K562 (cell line): ENCODE measurements around the gene MCRS1. TPM values are rescaled to one million over a fixed set of nuclear protein-coding genes. Genes with fewer than 3 reads are reported as not detected.

Source experiments
- ATAC-seq: fragments of 200-7000 bp; cut with Tn5 transposase; 3 replicates; pipeline ENCODE4 v1.9.1; 2020; ENCODE audit warnings: moderate library complexity
- BruUV-seq: library from RNA; stranded (reverse); fragments of 400-500 nt; replicated peaks from 2 replicates; lab custom pipeline; 2021; lab: Mats Ljungman, UMichigan
- CTCF ChIA-PET: fragments of 300-600 bp; formaldehyde crosslinking; extraction: SDS; loops from one replicate; lab custom pipeline; 2021; ENCODE audit warnings: low intra/inter-chr PET ratio; lab: Yijun Ruan, JAX
- POLR2A ChIA-PET: fragments of 300-600, 350-650 bp; sonication (Branson Sonifier 250); formaldehyde crosslinking; extraction: SDS; loops from one replicate; lab custom pipeline; 2021; ENCODE audit warnings: antibody characterized with exemption, inconsistent platforms; lab: Yijun Ruan, JAX
- DNase-seq, 4 experiments: peaks; one replicate each; pipeline versions ENCODE4 v3.0.0 to v3.0.0-alpha.2; 2011 to 2018; ENCODE audit warnings: low spot score in 3 of 4, mixed read lengths in 3 of 4; ENCODE audit errors: extremely low read depth in 1 of 4
- FAIRE-seq: peaks from 2 replicates; lab custom pipeline; 2011; peaks lifted over from hg19 to GRCh38; lab: Jason Lieb, UNC
- H2AFZ ChIP-seq: 2 replicates; pipeline ENCODE4 v1.6.0; 2011; ENCODE audit warnings: low read depth, low read length, control low read depth, inconsistent platforms
- H3K27ac ChIP-seq: fragments of 200-600 bp; 3 replicates; pipeline ENCODE4 v1.8.0; 2011; ENCODE audit warnings: low read depth, mild to moderate bottlenecking, control low read depth, inconsistent platforms, low read length, moderate library complexity, mixed read lengths; ENCODE audit errors: extremely low read depth
- H3K27me3 ChIP-seq, 2 experiments: fragments of 300-600 bp in 1 of 2; 2 replicates in 1 of 2; 3 replicates in 1 of 2; pipeline versions ENCODE4 v1.6.0 to v1.8.0; 2011; ENCODE audit warnings: inconsistent platforms in 2 of 2, low read length in 2 of 2, mild to moderate bottlenecking in 1 of 2, mixed read lengths in 1 of 2, moderate library complexity in 1 of 2; ENCODE audit not compliant: control insufficient read depth in 2 of 2, insufficient read depth in 2 of 2
- H3K36me3 ChIP-seq: fragments of 300-600 bp; 3 replicates; pipeline ENCODE4 v1.8.0; 2011; ENCODE audit warnings: mild to moderate bottlenecking, low read length, inconsistent platforms; ENCODE audit not compliant: control insufficient read depth, insufficient read depth
- H3K4me1 ChIP-seq, 2 experiments: fragments of 200-600 bp in 1 of 2; replicated peaks in 1 of 2; 2 replicates in 1 of 2; 3 replicates in 1 of 2; pipeline versions ENCODE4 v1.5.1 to v1.8.0; 2011; ENCODE audit warnings: inconsistent platforms in 2 of 2, low read length in 2 of 2, mild to moderate bottlenecking in 1 of 2, mixed read lengths in 1 of 2, moderate library complexity in 1 of 2; ENCODE audit not compliant: control insufficient read depth in 2 of 2, insufficient read depth in 2 of 2
- H3K4me2 ChIP-seq: 2 replicates; pipeline ENCODE4 v1.6.1; 2011; ENCODE audit warnings: low read length, control low read depth, inconsistent platforms, mixed read lengths; ENCODE audit not compliant: insufficient read depth
- H3K4me3 ChIP-seq: fragments of 200-600 bp; sonication (generic), shearing (Covaris generic); 2 replicates; pipeline ENCODE4 v1.5.1; 2016; ENCODE audit warnings: control low read depth, inconsistent platforms
- H3K79me2 ChIP-seq: fragments of 200-600 bp; 3 replicates; pipeline ENCODE4 v1.8.0; 2011; ENCODE audit warnings: low read length, inconsistent platforms; ENCODE audit not compliant: control insufficient read depth, insufficient read depth
- H3K9ac ChIP-seq, 2 experiments: 2 replicates each; pipeline versions ENCODE4 v1.6.0 to v1.6.1; 2011; ENCODE audit warnings: low read depth in 2 of 2, low read length in 2 of 2, control low read depth in 1 of 2, inconsistent platforms in 1 of 2, mild to moderate bottlenecking in 1 of 2, mixed read lengths in 1 of 2; ENCODE audit not compliant: insufficient read depth in 1 of 2
- H3K9me1 ChIP-seq: one replicate; pipeline ENCODE4 v1.6.0; 2011; ENCODE audit warnings: inconsistent platforms, mild to moderate bottlenecking, low read length, moderate library complexity; ENCODE audit not compliant: control insufficient read depth, insufficient read depth
- H3K9me3 ChIP-seq: replicated peaks from 2 replicates; pipeline ENCODE4 v1.5.1; 2011; ENCODE audit warnings: low read depth, low read length, inconsistent platforms; ENCODE audit not compliant: control insufficient read depth, insufficient read depth
- H4K20me1 ChIP-seq: replicated peaks from 2 replicates; pipeline ENCODE4 v1.6.1; 2011; ENCODE audit warnings: low read length, inconsistent platforms, mixed read lengths; ENCODE audit not compliant: control insufficient read depth, insufficient read depth
- ATF6 ChIP-seq: sonication (generic); formaldehyde crosslinking; IDR thresholded peaks from 2 replicates; pipeline ENCODE4 v1.4.0; 2020; ENCODE audit warnings: mild to moderate bottlenecking, missing genetic modification reagents
- BACH1 ChIP-seq: fragments of 200-800 bp; sonication (Bioruptor generic); IDR thresholded peaks from 2 replicates; pipeline ENCODE4 v1.6.1; 2016; ENCODE audit warnings: missing genetic modification characterization, missing compliant biosample characterization
- CHD2 ChIP-seq: IDR thresholded peaks from 2 replicates; pipeline ENCODE4 v1.6.1; 2011; ENCODE audit warnings: low read depth, low read length
- CTBP1 ChIP-seq: fragments of 450-650 bp; IDR thresholded peaks from 2 replicates; pipeline ENCODE4 v1.6.1; 2016; ENCODE audit warnings: borderline replicate concordance
- ETV1 ChIP-seq: fragments of 450-650 bp; conservative IDR thresholded peaks from 2 replicates; pipeline ENCODE4 v1.6.1; 2016; ENCODE audit warnings: missing genetic modification characterization, control low read depth, low read depth, missing compliant biosample characterization
- MXI1 ChIP-seq: IDR thresholded peaks from 2 replicates; pipeline ENCODE4 v1.6.1; 2011; ENCODE audit warnings: low read depth, mild to moderate bottlenecking, improper control_type of control experiment, low read length
- REST ChIP-seq, 2 experiments: fragments of 450-650 bp; formaldehyde crosslinking in 1 of 2; IDR thresholded peaks; 2 replicates each; pipeline versions ENCODE4 v1.4.0 to v1.6.1; 2014 to 2020; ENCODE audit warnings: mild to moderate bottlenecking in 2 of 2, borderline replicate concordance in 1 of 2, low read depth in 1 of 2
- SNIP1 ChIP-seq: fragments of 450-650 bp; IDR thresholded peaks from 2 replicates; pipeline ENCODE4 v1.7.1; 2017; ENCODE audit warnings: low read depth, mild to moderate bottlenecking
- THAP7 ChIP-seq: fragments of 250-450 bp; sonication (Bioruptor Pico); IDR thresholded peaks from 2 replicates; pipeline ENCODE4 v1.5.0; 2021
- ZNF121 ChIP-seq: sonication (generic); formaldehyde crosslinking; conservative IDR thresholded peaks from 2 replicates; pipeline ENCODE4 v1.8.0; 2022; ENCODE audit warnings: missing genetic modification reagents
- ZZZ3 ChIP-seq: fragments of 450-650 bp; IDR thresholded peaks from 2 replicates; pipeline ENCODE4 v1.6.1; 2016; ENCODE audit warnings: antibody characterized with exemption, mild to moderate bottlenecking, moderate library complexity
- WGBS: fragments of 100-300 bp; shearing (Covaris generic); methylation state at CpG from one replicate; pipeline ENCODE4 v1.1.6; 2016; ENCODE audit warnings: low coverage, mixed read lengths; ENCODE audit not compliant: insufficient coverage; ENCODE audit errors: missing lambda C conversion rate; 5-methylcytosine and 5-hydroxymethylcytosine counted together
- in situ Hi-C: fragments of 300-500 bp; cut with MboI; formaldehyde crosslinking; loops from 4 replicates; pipeline ENCODE4 v1.15.0; 2018; ENCODE audit warnings: inconsistent platforms, mixed read lengths
- intact Hi-C: fragments of 100-400 bp; cut with micrococcal nuclease; formaldehyde crosslinking; loops from 2 replicates; pipeline ENCODE4 v1.14.2; 2022
- polyA plus RNA-seq, 8 experiments: library from polyadenylated mRNA; depleted of rRNA in 4 of 8; stranded (reverse) in 5 of 8; unstranded in 3 of 8; fragments of >200 nt; fragmentation: Nextera tagmentation in 2 of 8; fragmentation: Illumina TruSeq in 1 of 8; extraction: Ambion mirVana in 2 of 8; extraction: Trizol in 1 of 8; gene quantifications; 2 replicates each; pipeline versions ENCODE4 v1.2.1 to v1.2.3, GENCODE V29; 2011 to 2014; ENCODE audit warnings: inconsistent platforms in 1 of 8, missing spikeins in 1 of 8
- total RNA-seq, 7 experiments: library from RNA; depleted of rRNA in 6 of 7; stranded (reverse); fragments of >200 nt in 6 of 7; fragmentation: Illumina TruSeq in 2 of 7; extraction: Trizol in 2 of 7; gene quantifications; 2 replicates each; pipeline versions ENCODE4 v1.2.1 to v1.2.3, GENCODE V29; 2011 to 2021; ENCODE audit warnings: low replicate concordance in 1 of 7

MCRS1 gene
- total and polyA plus RNA-seq, 9 of the 15 experiments (the other 6 are each of a cell fraction or from before 2014, with no cell fraction given): 50.0 to 100 (median 73.2) TPM

DNA sequence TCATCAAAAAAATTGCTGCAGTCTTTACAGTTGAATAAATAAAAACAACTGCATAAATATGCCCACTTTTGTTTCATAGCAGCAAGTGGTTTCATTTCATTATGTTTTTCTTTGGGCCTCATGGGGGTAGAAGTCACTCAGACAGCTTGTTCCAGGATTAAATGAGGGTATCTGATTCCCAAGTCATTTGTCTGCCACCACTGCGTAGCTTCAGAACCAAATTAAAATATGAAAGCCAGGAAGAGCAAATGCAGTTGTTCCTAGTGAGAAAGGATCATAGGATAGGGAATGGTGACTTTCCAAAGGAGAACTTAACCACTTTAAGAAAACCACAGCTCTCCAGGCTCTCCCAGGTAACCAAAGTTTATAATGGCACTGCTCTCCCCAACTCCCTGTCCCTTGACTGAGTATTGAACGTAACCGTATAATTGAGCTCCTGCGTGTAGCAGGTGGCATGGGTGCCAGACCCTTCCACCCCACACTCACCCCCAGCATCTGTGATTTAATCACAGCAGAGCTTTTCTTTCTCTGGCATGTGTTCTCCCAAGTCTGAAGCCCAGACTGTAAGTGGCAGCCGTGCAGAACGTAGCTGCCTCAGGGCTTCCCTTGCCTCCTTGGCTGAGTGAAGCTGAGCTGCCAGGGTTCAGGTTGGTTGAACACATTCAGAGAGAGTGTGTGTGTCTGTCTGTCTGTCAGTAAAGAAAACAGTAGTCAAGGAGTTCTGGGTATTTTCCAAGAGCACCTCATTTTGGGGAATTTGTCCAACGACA lies 40.4 kb downstream of the MCRS1 start:
- Histone ChIP-seq H3K9ac (no peak overlapping the region), H3K4me3 (no peak overlapping the region), H3K27ac (no peak overlapping the region), H2AFZ (no peak overlapping the region), H3K9me3 (no peaks in the 10 kb centered on the region), H3K4me2 (no peak overlapping the region), H3K4me1 (no peaks in the 10 kb centered on the region), H3K9me1 (no peaks in the 10 kb centered on the region), H4K20me1 (no peaks in the 10 kb centered on the region), H3K36me3 (peaks cover 31% of the 10 kb centered on the region), H3K27me3 (no peaks in the 10 kb centered on the region), H3K79me2 (no peaks in the 10 kb centered on the region)
- POLR2A ChIA-PET: interaction anchor here (1.0 to 2.2 kb wide), 2 partner anchors 10 to 17 kb away, joined by 3 to 9 read pairs; no protein-coding TSS in a partner anchor
- ATAC-seq (no peak), DNase-seq (no peak), FAIRE-seq (no peak)
- CTCF ChIA-PET: no interaction called here
- intact Hi-C loops (no loop called here), in situ Hi-C loops (no loop called here)
- BruUV-seq: no TSS peak
- WGBS: 76% methylated on average over 7 of the region's 7 CpGs
- TF ChIP-seq THAP7 (CRISPR knock-in tag) (no peak), ETV1 (tag) (no peak), REST (IDR thresholded peaks at IDR 0.05; ENCODE audit: borderline replicate concordance) (no peak), REST (CRISPR knock-in tag; IDR thresholded peaks at IDR 0.05; ENCODE audit: low read depth) (no peak), SNIP1 (no peak), CHD2 (no peak), MXI1 (no peak), BACH1 (no peak), ZNF121 (no peak), ZZZ3 (no peak), CTBP1 (no peak), ATF6 (CRISPR knock-in tag) (no peak)
